ENCODE results near the gene ADRA2C. TPM values are rescaled to one million over a fixed set of nuclear protein-coding genes. Genes with fewer than 3 reads are reported as not detected.

ADRA2C gene
- polyA plus RNA-seq, 1 donor, result 0.90 TPM

- peak in 1 of 2 donors; percentile 41 for DNase-seq
- WGBS (ENCODE audit: insufficient coverage, low lambda C conversion rate), result no CpG with 5 or more reads among the region's 23 CpGs
Observed at GRCh38 chr4:3784454-3785291, 18.5 kb downstream of the ADRA2C start.

GRCh38 chr4:3785292-3785565, 19.0 kb downstream of the ADRA2C start:
- WGBS (ENCODE audit: insufficient coverage, low lambda C conversion rate), result 86% methylated on average over 1 of the region's 8 CpGs
- no peaks in the 10 kb centered on the region for H3K27me3 ChIP-seq (ENCODE audit: control insufficient read depth, insufficient read depth, low read length)
- peaks cover 18% of the 10 kb centered on the region for H3K4me1 ChIP-seq (ENCODE audit: control insufficient read depth, insufficient read depth, low read length)
- H3K27ac ChIP-seq (ENCODE audit: low read length), result no peak overlapping the region
- peaks cover 15% of the 10 kb centered on the region for H3K9me3 ChIP-seq (ENCODE audit: control insufficient read depth, low read depth, low read length)
- no peaks in the 10 kb centered on the region for H3K36me3 ChIP-seq (ENCODE audit: control insufficient read depth, insufficient read depth, low read length)
- H3K4me3 ChIP-seq (ENCODE audit: low read length), result no peak overlapping the region
- no peak for DNase-seq

More at GRCh38 chr4:3784454-3785291, 18.5 kb downstream of the ADRA2C start:
- no peaks in the 10 kb centered on the region for H3K36me3 ChIP-seq (ENCODE audit: control insufficient read depth, insufficient read depth, low read length)
- no peak overlapping the region for H3K27ac ChIP-seq (ENCODE audit: low read length)
- H3K4me3 ChIP-seq (ENCODE audit: low read length), result no peak overlapping the region
- peaks cover 15% of the 10 kb centered on the region for H3K9me3 ChIP-seq (ENCODE audit: control insufficient read depth, low read depth, low read length)
- H3K27me3 ChIP-seq (ENCODE audit: control insufficient read depth, insufficient read depth, low read length), result no peaks in the 10 kb centered on the region
- H3K4me1 ChIP-seq (ENCODE audit: control insufficient read depth, insufficient read depth, low read length), result peaks cover 21% of the 10 kb centered on the region

GRCh38 chr4:3786196-3786869, 20.1 kb downstream of the ADRA2C start:
- no peaks in the 10 kb centered on the region for H3K36me3 ChIP-seq (ENCODE audit: control insufficient read depth, insufficient read depth, low read length)
- no peak overlapping the region for H3K27ac ChIP-seq (ENCODE audit: low read length)
- no CpG with 5 or more reads among the region's 13 CpGs for WGBS (ENCODE audit: insufficient coverage, low lambda C conversion rate)
- H3K4me3 ChIP-seq (ENCODE audit: low read length), result no peak overlapping the region
- H3K27me3 ChIP-seq (ENCODE audit: control insufficient read depth, insufficient read depth, low read length), result no peaks in the 10 kb centered on the region
- DNase-seq, result peak in 1 of 2 donors; percentile 36
- H3K4me1 ChIP-seq (ENCODE audit: control insufficient read depth, insufficient read depth, low read length), result peaks cover 9% of the 10 kb centered on the region
- peaks cover 7% of the 10 kb centered on the region for H3K9me3 ChIP-seq (ENCODE audit: control insufficient read depth, low read depth, low read length)

- no CpG with 5 or more reads among the region's 23 CpGs for whole genome bisulfite sequencing (ENCODE audit: insufficient coverage, low lambda C conversion rate)
- H3K27me3 ChIP-seq (ENCODE audit: control insufficient read depth, insufficient read depth, low read length), result no peaks in the 10 kb centered on the region
Observed at GRCh38 chr4:3787489-3788365, 21.5 kb downstream of the ADRA2C start.

GRCh38 chr4:3788366-3788660, 22.1 kb downstream of the ADRA2C start:
- no CpG with 5 or more reads among the region's 13 CpGs for WGBS (ENCODE audit: insufficient coverage, low lambda C conversion rate)
- no peaks in the 10 kb centered on the region for H3K36me3 ChIP-seq (ENCODE audit: control insufficient read depth, insufficient read depth, low read length)
- DNase-seq, result no peak
- H3K4me1 ChIP-seq (ENCODE audit: control insufficient read depth, insufficient read depth, low read length), result peaks cover 4% of the 10 kb centered on the region
- H3K4me3 ChIP-seq (ENCODE audit: low read length), result no peak overlapping the region
- H3K27ac ChIP-seq (ENCODE audit: low read length), result no peak overlapping the region
- H3K27me3 ChIP-seq (ENCODE audit: control insufficient read depth, insufficient read depth, low read length), result no peaks in the 10 kb centered on the region
- H3K9me3 ChIP-seq (ENCODE audit: control insufficient read depth, low read depth, low read length), result no peaks in the 10 kb centered on the region

More at GRCh38 chr4:3787489-3788365, 21.5 kb downstream of the ADRA2C start:
- Histone ChIP-seq H3K4me1 (ENCODE audit: control insufficient read depth, insufficient read depth, low read length) (peaks cover 4% of the 10 kb centered on the region), H3K4me3 (ENCODE audit: low read length) (no peak overlapping the region), H3K27ac (ENCODE audit: low read length) (no peak overlapping the region), H3K9me3 (ENCODE audit: control insufficient read depth, low read depth, low read length) (no peaks in the 10 kb centered on the region), H3K36me3 (ENCODE audit: control insufficient read depth, insufficient read depth, low read length) (no peaks in the 10 kb centered on the region)
- DNase-seq, result no peak

GRCh38 chr4:3789587-3789986, 23.4 kb downstream of the ADRA2C start:
- Histone ChIP-seq H3K4me1 (ENCODE audit: control insufficient read depth, insufficient read depth, low read length) (no peaks in the 10 kb centered on the region), H3K36me3 (ENCODE audit: control insufficient read depth, insufficient read depth, low read length) (no peaks in the 10 kb centered on the region), H3K27me3 (ENCODE audit: control insufficient read depth, insufficient read depth, low read length) (no peaks in the 10 kb centered on the region), H3K4me3 (ENCODE audit: low read length) (no peak overlapping the region), H3K27ac (ENCODE audit: low read length) (no peak overlapping the region), H3K9me3 (ENCODE audit: control insufficient read depth, low read depth, low read length) (no peaks in the 10 kb centered on the region)
- WGBS (ENCODE audit: insufficient coverage, low lambda C conversion rate), result no CpG with 5 or more reads among the region's 9 CpGs
- DNase-seq, result no peak

- no peaks in the 10 kb centered on the region for H3K9me3 ChIP-seq (ENCODE audit: control insufficient read depth, low read depth, low read length)
- no CpG with 5 or more reads among the region's 13 CpGs for WGBS (ENCODE audit: insufficient coverage, low lambda C conversion rate)
- H3K4me3 ChIP-seq (ENCODE audit: low read length), result no peak overlapping the region
- DNase-seq, result no peak
- H3K36me3 ChIP-seq (ENCODE audit: control insufficient read depth, insufficient read depth, low read length), result no peaks in the 10 kb centered on the region
- H3K27me3 ChIP-seq (ENCODE audit: control insufficient read depth, insufficient read depth, low read length), result no peaks in the 10 kb centered on the region
- no peak overlapping the region for H3K27ac ChIP-seq (ENCODE audit: low read length)
- no peaks in the 10 kb centered on the region for H3K4me1 ChIP-seq (ENCODE audit: control insufficient read depth, insufficient read depth, low read length)
Observed at GRCh38 chr4:3790006-3790561, 23.9 kb downstream of the ADRA2C start.

- Histone ChIP-seq H3K9me3 (ENCODE audit: control insufficient read depth, low read depth, low read length) (no peaks in the 10 kb centered on the region), H3K36me3 (ENCODE audit: control insufficient read depth, insufficient read depth, low read length) (no peaks in the 10 kb centered on the region), H3K27ac (ENCODE audit: low read length) (no peak overlapping the region), H3K4me1 (ENCODE audit: control insufficient read depth, insufficient read depth, low read length) (no peaks in the 10 kb centered on the region), H3K27me3 (ENCODE audit: control insufficient read depth, insufficient read depth, low read length) (no peaks in the 10 kb centered on the region), H3K4me3 (ENCODE audit: low read length) (no peak overlapping the region)
- WGBS (ENCODE audit: insufficient coverage, low lambda C conversion rate), result no CpG with 5 or more reads among the region's 9 CpGs
- no peak for DNase-seq
Observed at GRCh38 chr4:3791256-3791655, 25.1 kb downstream of the ADRA2C start.

GRCh38 chr4:3791910-3792542, 25.8 kb downstream of the ADRA2C start:
- no peaks in the 10 kb centered on the region for H3K27me3 ChIP-seq (ENCODE audit: control insufficient read depth, insufficient read depth, low read length)
- H3K27ac ChIP-seq (ENCODE audit: low read length), result no peak overlapping the region
- H3K4me3 ChIP-seq (ENCODE audit: low read length), result no peak overlapping the region
- no CpG with 5 or more reads among the region's 13 CpGs for WGBS (ENCODE audit: insufficient coverage, low lambda C conversion rate)
- H3K4me1 ChIP-seq (ENCODE audit: control insufficient read depth, insufficient read depth, low read length), result no peaks in the 10 kb centered on the region
- no peaks in the 10 kb centered on the region for H3K9me3 ChIP-seq (ENCODE audit: control insufficient read depth, low read depth, low read length)
- DNase-seq, result peak in 1 of 2 donors; percentile 41
- no peaks in the 10 kb centered on the region for H3K36me3 ChIP-seq (ENCODE audit: control insufficient read depth, insufficient read depth, low read length)

GRCh38 chr4:3792813-3793212, 26.6 kb downstream of the ADRA2C start:
- no peaks in the 10 kb centered on the region for H3K9me3 ChIP-seq (ENCODE audit: control insufficient read depth, low read depth, low read length)
- H3K4me1 ChIP-seq (ENCODE audit: control insufficient read depth, insufficient read depth, low read length), result no peaks in the 10 kb centered on the region
- H3K36me3 ChIP-seq (ENCODE audit: control insufficient read depth, insufficient read depth, low read length), result no peaks in the 10 kb centered on the region
- H3K27ac ChIP-seq (ENCODE audit: low read length), result no peak overlapping the region
- no peaks in the 10 kb centered on the region for H3K27me3 ChIP-seq (ENCODE audit: control insufficient read depth, insufficient read depth, low read length)
- DNase-seq, result no peak
- WGBS (ENCODE audit: insufficient coverage, low lambda C conversion rate), result 21% methylated on average over 2 of the region's 3 CpGs
- H3K4me3 ChIP-seq (ENCODE audit: low read length), result no peak overlapping the region
